ENCODE results near the gene GAL3ST2. TPM values are rescaled to one million over a fixed set of nuclear protein-coding genes. Genes with fewer than 3 reads are reported as not detected.

GAL3ST2 gene
- total RNA-seq, 2 donors from 2014 or later, result not detected

GRCh38 chr2:241808721-241809382, 32.2 kb downstream of the GAL3ST2 start, which contains the start of gene NEU4:
Gene NEU4 (plus strand): TSS chr2:241809193. CDS start chr2:241814485, 5,292 bp downstream.
- peaks cover 10% of the 10 kb centered on the region for H3K4me1 ChIP-seq
- no peak for DNase-seq
- TF ChIP-seq POLR2A (IDR thresholded peaks at IDR 0.05), result no peak
- no peak for TF ChIP-seq CTCF (IDR thresholded peaks at IDR 0.05)
- no peaks in the 10 kb centered on the region for H3K9me3 ChIP-seq
- WGBS, 2 donors, result 81% methylated on average over 30 to 31 of the region's 31 CpGs
- H3K27me3 ChIP-seq, result peaks cover 0 to 8% of the 10 kb centered on the region in 2 donors
- no peak within 1 kb of the TSS for H3K27ac ChIP-seq
- no peak for ATAC-seq
- H3K4me3 ChIP-seq, result no peak within 1 kb of the TSS
- no peaks in the 10 kb centered on the region for H3K36me3 ChIP-seq (replicated peaks in 1 of 2; ENCODE audit: insufficient read depth in 1 of 2, low read depth in 2 of 2)
- intact Hi-C loops (cut with DNase I), result no loop called here

- H3K27ac ChIP-seq, result no peak overlapping the region
- no peak for DNase-seq
- H3K4me3 ChIP-seq, result no peak overlapping the region
- H3K9me3 ChIP-seq, result no peaks in the 10 kb centered on the region
- no peaks in the 10 kb centered on the region for H3K36me3 ChIP-seq (replicated peaks in 1 of 2; ENCODE audit: insufficient read depth in 1 of 2, low read depth in 2 of 2)
- no peak for TF ChIP-seq CTCF (IDR thresholded peaks at IDR 0.05)
- no peak for TF ChIP-seq POLR2A (IDR thresholded peaks at IDR 0.05)
- H3K27me3 ChIP-seq, result peaks cover 0 to 3% of the 10 kb centered on the region in 2 donors
- no peak for ATAC-seq
- 72 to 76% methylated on average over 17 to 29 of the region's 29 CpGs for WGBS, 2 donors
- peaks cover 2% of the 10 kb centered on the region for H3K4me1 ChIP-seq
- intact Hi-C loops (cut with DNase I), result no loop called here
Observed at GRCh38 chr2:241809383-241810306, 33.0 kb downstream of the GAL3ST2 start.

GRCh38 chr2:241810307-241811200, 33.9 kb downstream of the GAL3ST2 start:
- H3K36me3 ChIP-seq (replicated peaks in 1 of 2; ENCODE audit: insufficient read depth in 1 of 2, low read depth in 2 of 2), result no peaks in the 10 kb centered on the region
- intact Hi-C loops (cut with DNase I), result no loop called here
- 63 to 77% methylated on average over 12 to 26 of the region's 28 CpGs for WGBS, 2 donors
- ATAC-seq (no peak), DNase-seq (peak in 1 of 4 donors; percentile 36)
- no peaks in the 10 kb centered on the region for H3K27me3 ChIP-seq
- no peaks in the 10 kb centered on the region for H3K4me1 ChIP-seq
- H3K9me3 ChIP-seq, result no peaks in the 10 kb centered on the region
- H3K4me3 ChIP-seq, result no peak overlapping the region
- no peak for TF ChIP-seq CTCF (IDR thresholded peaks at IDR 0.05)
- TF ChIP-seq POLR2A (IDR thresholded peaks at IDR 0.05), result no peak
- H3K27ac ChIP-seq, result no peak overlapping the region

GRCh38 chr2:241811201-241811951, 34.8 kb downstream of the GAL3ST2 start:
- Histone ChIP-seq H3K4me3 (no peak overlapping the region), H3K4me1 (no peaks in the 10 kb centered on the region), H3K36me3 (replicated peaks in 1 of 2; ENCODE audit: insufficient read depth in 1 of 2, low read depth in 2 of 2) (no peaks in the 10 kb centered on the region), H3K9me3 (no peaks in the 10 kb centered on the region), H3K27me3 (no peaks in the 10 kb centered on the region), H3K27ac (no peak overlapping the region)
- intact Hi-C loops (cut with DNase I), result no loop called here
- ATAC-seq, result no peak
- no peak for DNase-seq
- TF ChIP-seq POLR2A (IDR thresholded peaks at IDR 0.05) (no peak), CTCF (IDR thresholded peaks at IDR 0.05) (no peak)
- 67 to 74% methylated on average over 7 to 24 of the region's 27 CpGs for WGBS, 2 donors

Measured in body of pancreas (tissue), 4 donors.